ENCODE results near the gene BAK1. TPM values are rescaled to one million over a fixed set of nuclear protein-coding genes. Genes with fewer than 3 reads are reported as not detected.

The BAK1 gene
- total and polyA plus RNA-seq, 2 donors (not counting 3 experiments of a cell fraction or from before 2014, with no cell fraction given), result 25.4 to 37.1 TPM

GRCh38 chr6:33577718-33578117, 2.4 kb downstream of the BAK1 start:
- no peaks in the 10 kb centered on the region for H4K20me1 ChIP-seq (replicated peaks; ENCODE audit: control insufficient read depth, extremely low read depth, insufficient read depth, low read length)
- H3K4me2 ChIP-seq (ENCODE audit: insufficient read depth, low read length), result no peak overlapping the region
- H3K9me3 ChIP-seq (replicated peaks; ENCODE audit: control insufficient read depth, insufficient read depth, low read length), result no peaks in the 10 kb centered on the region
- H3K27me3 ChIP-seq (ENCODE audit: control insufficient read depth in 2 of 2, insufficient read depth in 2 of 2, low read length in 2 of 2), result no peaks in the 10 kb centered on the region
- POLR2A ChIA-PET, result no interaction called here
- BruUV-seq (replicated peaks), result no TSS peak
- no peak overlapping the region for H3K9ac ChIP-seq (replicated peaks; ENCODE audit: extremely low read depth, insufficient read depth, low read length)
- TF ChIP-seq POLR2AphosphoS5 (IDR thresholded peaks at IDR 0.05; ENCODE audit: insufficient read depth, low read depth, low read length) (no peak), EZH2 (IDR thresholded peaks at IDR 0.05; ENCODE audit: borderline replicate concordance, low read depth, low read length, severe bottlenecking) (no peak), POLR2A (IDR thresholded peaks at IDR 0.05; ENCODE audit: low read depth, low read length) (no peak), GATA2 (IDR thresholded peaks at IDR 0.05; ENCODE audit: insufficient read depth, insufficient read length, low read depth, low read length) (no peak), MAX (IDR thresholded peaks at IDR 0.05; ENCODE audit: insufficient read depth, insufficient read length) (no peak), MYC (IDR thresholded peaks at IDR 0.05; ENCODE audit: low read depth, low read length) (no peak), FOS (IDR thresholded peaks at IDR 0.05; ENCODE audit: borderline replicate concordance, insufficient read depth, low read length) (no peak), CTCF (IDR thresholded peaks at IDR 0.05; ENCODE audit: extremely low read depth in 1 of 2, insufficient read depth in 1 of 2, low read depth in 1 of 2, low read length in 2 of 2) (no peak), JUN (IDR thresholded peaks at IDR 0.05; ENCODE audit: borderline replicate concordance, insufficient read depth, insufficient read length, low read depth) (no peak)
- no peaks in the 10 kb centered on the region for H3K9me1 ChIP-seq (replicated peaks; ENCODE audit: control insufficient read depth, extremely low read depth, insufficient read depth, low read length)
- FAIRE-seq (no peak), DNase-seq (ENCODE audit: low read depth, low spot score) (no peak)
- H3K27ac ChIP-seq (ENCODE audit: insufficient read depth, low read depth, low read length), result no peak overlapping the region
- H2AFZ ChIP-seq (ENCODE audit: low read depth, low read length), result no peak overlapping the region
- peaks cover 17% of the 10 kb centered on the region for H3K4me1 ChIP-seq (ENCODE audit: control insufficient read depth, extremely low read depth, insufficient read depth, low read length)
- intact Hi-C loops (cut with micrococcal nuclease), result loop anchor here (5.0 to 10.0 kb wide), 2 partner anchors 125 to 263 kb away; partner anchors contain the start of genes TAPBP, ZBTB22 and ZBTB9
- H3K36me3 ChIP-seq (ENCODE audit: control insufficient read depth in 2 of 2, extremely low read depth in 1 of 2, insufficient read depth in 2 of 2, low read length in 2 of 2), result peaks cover 10 to 27% of the 10 kb centered on the region in 2 experiments
- dilution Hi-C loops (cut with MboI; ENCODE audit: extremely low pct_ligation_motif_present, low sequenced_read_pairs), result no loop called here
- CTCF ChIA-PET, result no interaction called here
- peaks cover 31% of the 10 kb centered on the region for H3K79me2 ChIP-seq (ENCODE audit: control insufficient read depth, insufficient read depth, low read length)
- H3K4me3 ChIP-seq (replicated peaks in 1 of 3; ENCODE audit: insufficient read depth in 1 of 3, low read depth in 1 of 3, low read length in 3 of 3), result no peak overlapping the region
